GM19035 (cell line): ENCODE measurements around the gene CLCN5.

Experiments
- ATAC-seq: cut with Tn5 transposase; IDR thresholded peaks from one replicate; pipeline ENCODE4 v1.9.1; 2021; ENCODE audit not compliant: unreplicated experiment

Gene CLCN5

DNA sequence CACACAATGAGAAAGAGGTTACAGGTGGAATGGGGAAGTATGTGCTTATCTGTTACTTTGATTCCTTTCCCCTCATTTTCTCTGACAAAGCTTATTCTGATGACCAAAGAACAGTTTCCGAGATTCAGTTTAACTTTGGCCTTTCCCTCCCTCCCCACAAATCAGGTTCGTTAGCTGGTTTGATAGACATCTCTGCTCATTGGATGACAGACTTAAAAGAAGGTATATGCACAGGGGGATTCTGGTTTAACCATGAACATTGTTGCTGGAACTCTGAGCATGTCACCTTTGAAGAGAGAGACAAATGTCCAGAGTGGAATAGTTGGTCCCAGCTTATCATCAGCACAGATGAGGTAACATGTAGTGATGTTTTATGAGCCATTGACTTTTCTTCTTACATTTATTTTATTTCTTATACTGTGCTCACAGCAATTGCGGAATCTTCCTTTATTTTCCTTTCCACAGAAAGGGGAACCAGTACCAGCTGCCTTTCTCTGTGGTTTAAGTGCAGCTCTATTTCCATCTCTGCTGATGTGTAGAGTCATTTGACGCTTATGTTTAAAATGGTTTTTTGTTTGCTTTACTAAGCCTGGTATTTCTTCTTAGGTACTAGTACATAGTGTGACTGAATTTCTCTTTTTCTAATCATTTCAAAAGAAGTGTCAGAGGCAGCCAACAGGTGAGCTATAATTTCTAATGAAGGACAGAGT, 153.4 kb downstream of the CLCN5 start:
- no peak for ATAC-seq

DNA sequence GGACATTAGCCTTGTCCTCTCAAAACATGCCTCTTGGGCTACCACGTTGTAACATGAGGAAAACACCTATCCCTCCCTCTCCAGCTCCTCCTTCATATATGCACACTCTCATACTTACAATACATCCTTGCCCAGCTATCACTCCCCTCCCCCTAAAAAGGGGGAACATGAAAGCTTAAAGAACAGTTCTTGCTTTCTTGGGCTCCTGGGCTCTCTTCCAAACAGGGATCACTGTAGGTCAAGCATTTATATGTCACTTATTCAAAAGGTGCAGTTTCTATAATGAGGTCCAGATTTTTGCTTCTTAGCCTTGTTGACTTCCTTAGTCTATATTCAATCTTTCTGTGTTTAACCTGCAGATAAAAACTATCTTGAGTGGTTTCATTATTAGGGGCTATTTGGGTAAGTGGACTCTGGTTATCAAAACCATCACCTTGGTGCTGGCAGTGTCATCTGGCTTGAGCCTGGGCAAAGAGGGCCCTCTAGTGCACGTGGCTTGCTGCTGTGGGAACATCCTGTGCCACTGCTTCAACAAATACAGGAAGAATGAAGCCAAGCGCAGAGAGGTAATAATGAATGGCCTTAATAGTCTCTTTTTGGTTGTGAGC, 159.0 kb downstream of the CLCN5 start:
- no peak for ATAC-seq

DNA sequence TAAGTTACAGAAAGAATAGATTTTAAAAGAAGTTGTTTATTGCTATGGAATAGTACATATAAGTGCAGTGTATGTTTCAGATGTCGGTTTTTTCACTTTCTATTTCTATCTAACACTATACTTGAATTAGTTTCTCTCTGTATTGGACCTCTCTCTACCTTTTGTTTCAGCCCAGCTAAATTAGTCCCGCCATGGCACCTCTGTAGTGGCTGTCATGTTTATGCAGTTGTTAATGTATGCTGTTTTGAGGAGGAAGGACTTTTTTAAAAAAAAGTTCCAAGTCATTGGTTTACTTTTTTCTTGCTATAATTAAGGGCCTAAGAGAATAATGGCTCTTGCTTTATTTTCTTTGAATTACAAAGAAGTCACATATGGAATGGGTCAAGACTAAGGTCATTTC, 160.3 kb downstream of the CLCN5 start:
- ATAC-seq, result no peak

- no peak for ATAC-seq
Observed at GRCh38 chrX:50088645-50089044, 166.2 kb downstream of the CLCN5 start.

DNA sequence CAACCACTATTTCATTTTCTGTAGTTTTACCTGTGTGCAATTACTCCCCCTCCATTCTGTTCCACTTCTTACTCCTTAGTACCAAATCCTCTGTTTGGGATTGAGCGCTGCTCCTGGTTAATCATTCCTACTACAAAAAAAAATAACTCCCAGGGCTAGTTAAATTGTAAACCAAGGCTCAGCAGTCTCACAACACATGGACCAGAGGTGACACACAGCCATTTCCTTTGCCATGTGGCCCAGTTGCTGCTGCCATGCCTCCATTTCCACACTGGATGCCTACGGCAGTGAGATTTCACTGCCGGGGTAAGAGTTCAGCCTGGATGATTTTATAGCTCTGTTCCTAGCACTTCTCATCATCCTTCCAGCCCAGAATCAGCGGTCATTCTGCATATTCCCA, 171.2 kb downstream of the CLCN5 start:
- ATAC-seq, result no peak

DNA sequence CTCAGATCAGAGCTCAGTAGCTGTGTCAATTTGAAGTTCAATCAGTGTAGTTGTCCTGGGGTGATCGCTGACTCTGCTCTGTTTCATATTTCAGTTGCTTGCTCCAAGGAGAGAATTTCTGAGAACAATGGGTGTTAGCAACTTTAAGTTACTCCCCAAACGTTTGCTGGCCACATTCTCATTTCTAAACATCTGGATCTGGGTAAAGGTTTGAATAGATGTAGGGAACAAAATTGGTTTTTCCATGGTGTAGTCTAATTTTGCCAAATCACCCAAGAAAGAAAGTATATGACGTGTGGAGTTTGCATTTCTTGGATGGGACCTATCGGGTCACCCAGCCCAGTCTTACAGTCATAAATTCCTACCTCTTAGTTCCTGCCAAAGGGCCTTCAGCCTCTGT, 174.7 kb downstream of the CLCN5 start:
- no peak for ATAC-seq

GRCh38 chrX:50098241-50098640, 175.8 kb downstream of the CLCN5 start:
- no peak for ATAC-seq

- ATAC-seq, result no peak
Observed at GRCh38 chrX:50098749-50099148, 176.4 kb downstream of the CLCN5 start.

DNA sequence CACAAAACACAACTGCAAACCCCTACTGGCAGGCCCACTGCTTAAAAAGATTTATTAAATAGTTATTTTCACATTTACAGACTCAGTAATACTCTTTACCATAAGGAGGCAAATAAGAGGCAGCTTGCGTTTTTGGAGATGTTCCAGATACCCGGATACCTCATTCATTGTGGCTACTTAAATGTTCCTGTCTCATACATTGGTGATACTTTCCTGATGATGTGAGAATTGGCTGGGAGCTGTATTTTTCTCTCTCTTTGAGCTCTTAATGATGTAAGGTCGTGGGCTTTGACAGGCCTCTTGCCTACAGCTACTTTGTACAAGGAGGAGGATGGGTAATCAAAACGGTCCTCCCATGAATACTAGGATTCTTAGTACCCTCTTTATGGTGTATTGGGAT, 176.9 kb downstream of the CLCN5 start:
- ATAC-seq, result no peak

- no peak for ATAC-seq
Observed at GRCh38 chrX:50100188-50100587, 177.8 kb downstream of the CLCN5 start.

DNA sequence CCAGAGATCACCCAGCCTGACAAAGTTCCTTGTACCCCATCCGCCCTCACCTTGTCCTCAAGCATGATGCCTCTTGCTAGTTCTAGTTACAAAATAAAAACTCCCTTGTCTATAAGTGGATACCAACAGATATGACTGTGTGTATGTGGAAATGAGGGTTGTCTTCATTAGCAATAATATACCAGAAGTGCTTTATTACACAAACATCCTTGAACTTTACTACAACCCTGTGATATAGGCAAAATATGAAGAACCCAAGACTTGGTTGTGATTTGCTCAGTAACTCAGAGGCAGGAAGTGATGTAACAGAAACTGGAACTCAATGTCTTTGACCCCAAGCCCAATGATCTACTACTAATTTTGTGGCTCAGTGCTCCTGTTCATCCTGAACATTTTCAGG, 180.8 kb downstream of the CLCN5 start:
- ATAC-seq, result no peak

- ATAC-seq, result no peak
Observed at GRCh38 chrX:50103866-50104566, 181.6 kb downstream of the CLCN5 start.

GRCh38 chrX:50106051-50106675, 183.8 kb downstream of the CLCN5 start:
- ATAC-seq, result no peak

DNA sequence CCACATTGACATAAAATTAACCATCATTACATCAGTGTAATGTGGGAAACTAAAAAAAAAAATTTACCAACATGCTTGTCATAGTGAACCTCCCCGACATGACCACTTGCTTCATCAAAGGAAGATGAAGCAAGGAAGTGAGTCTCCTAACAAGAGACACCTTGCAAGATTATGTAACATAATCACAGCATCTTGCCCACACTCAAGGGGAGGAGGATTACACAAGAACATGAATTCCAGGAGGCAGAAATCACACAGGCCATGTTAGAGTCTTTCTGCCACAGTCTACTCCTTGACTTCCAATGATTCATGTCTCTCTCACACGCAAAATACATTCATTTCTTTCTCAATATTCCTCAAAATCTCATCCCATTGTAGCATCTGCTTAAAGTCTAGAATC, 185.1 kb downstream of the CLCN5 start:
- no peak for ATAC-seq

GRCh38 chrX:50108264-50108663, 185.9 kb downstream of the CLCN5 start:
- no peak for ATAC-seq

DNA sequence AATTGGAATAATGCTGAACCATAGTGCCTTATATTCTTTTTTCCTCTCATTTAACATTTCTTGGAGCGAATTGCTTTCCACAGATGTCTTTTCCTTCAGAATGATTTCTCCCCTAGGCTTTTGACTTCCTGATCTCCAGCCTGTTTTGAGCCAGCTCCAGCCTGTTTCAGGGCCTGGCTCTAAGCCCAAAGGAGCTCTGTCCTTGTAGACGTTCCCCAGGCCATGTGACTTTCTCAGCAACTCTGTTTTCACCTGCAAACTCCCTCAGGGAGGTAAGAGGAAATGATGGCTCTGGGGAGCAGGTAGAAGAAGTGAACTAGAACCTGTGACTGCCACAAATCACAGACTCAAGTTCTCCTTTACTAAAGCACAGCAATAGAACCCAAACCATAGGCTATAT, 189.3 kb downstream of the CLCN5 start:
- ATAC-seq, result no peak

DNA sequence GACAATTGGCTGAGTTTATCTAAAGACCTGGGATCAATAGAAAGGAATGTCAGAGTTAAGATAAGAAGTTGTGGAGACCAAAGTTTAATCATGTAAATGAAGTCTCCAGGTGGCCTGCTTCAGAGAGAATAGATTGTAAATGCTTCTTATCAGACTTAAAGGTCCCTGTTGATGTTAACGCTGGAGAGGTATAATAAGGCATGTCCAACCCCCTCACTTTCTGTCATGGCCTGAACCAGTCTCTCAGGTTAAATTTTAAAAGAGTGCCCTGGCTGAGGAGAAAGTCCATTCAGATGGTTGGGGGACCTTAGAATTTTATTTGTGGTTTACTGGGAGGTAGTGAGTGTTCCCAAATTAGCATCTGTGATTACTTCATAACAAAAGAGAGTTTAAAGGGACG, 191.7 kb downstream of the CLCN5 start:
- ATAC-seq, result no peak

- ATAC-seq, result no peak
Observed at GRCh38 chrX:50115973-50116372, 193.6 kb downstream of the CLCN5 start.

DNA sequence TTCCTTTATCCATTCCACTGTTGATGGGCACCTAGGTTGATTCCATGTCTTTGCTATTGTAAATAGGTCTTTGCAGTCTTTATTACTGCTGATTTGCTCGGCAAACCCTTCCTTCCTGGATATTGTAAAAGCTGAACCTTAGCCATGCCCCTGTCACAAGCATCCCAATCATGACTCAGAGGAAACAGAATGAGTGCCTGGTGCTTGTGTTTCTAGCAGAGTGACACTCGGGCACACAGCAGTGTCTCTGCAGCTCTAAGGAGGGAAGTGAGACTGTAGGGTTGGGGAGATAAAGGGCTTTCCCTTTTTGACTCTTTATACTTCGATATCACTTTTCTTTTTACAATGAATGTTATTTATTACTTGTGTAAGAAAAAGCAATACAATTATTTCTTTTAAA, 195.1 kb downstream of the CLCN5 start:
- no peak for ATAC-seq

GRCh38 chrX:50125480-50125879, 203.1 kb downstream of the CLCN5 start:
- ATAC-seq, result no peak

DNA sequence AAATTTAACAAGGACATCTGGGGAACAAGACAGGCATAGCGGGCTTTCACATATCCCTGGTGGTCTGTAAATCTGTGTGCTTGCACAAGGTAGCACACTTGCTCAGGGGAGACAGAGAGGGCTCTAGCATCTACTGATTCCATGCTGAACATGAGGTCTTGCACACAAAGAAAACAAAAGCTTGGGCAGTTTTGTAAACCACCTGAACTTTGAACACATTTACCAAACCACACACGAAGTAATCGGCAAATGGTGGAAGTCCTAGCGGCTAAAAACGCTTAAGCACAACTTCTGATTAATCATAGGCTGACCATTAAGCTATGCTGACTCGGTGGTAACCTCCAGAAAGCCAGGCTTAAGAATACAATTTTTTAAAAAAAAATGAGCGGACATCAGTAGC, 225.6 kb downstream of the CLCN5 start:
- no peak for ATAC-seq
